K562 (cell line): Measurements from ENCODE around the gene FLRT1. TPM values are rescaled to one million over a fixed set of nuclear protein-coding genes. Genes with fewer than 3 reads are reported as not detected.

Experiments
- ATF6 ChIP-seq: sonication (generic); formaldehyde crosslinking; IDR thresholded peaks from 2 replicates; pipeline ENCODE4 v1.4.0; 2020; ENCODE audit warnings: mild to moderate bottlenecking, missing genetic modification reagents
- BRF2 ChIP-seq: IDR thresholded peaks from 3 replicates; pipeline ENCODE4 v1.6.1; 2011; ENCODE audit warnings: borderline replicate concordance, mild to moderate bottlenecking; ENCODE audit not compliant: insufficient read length, insufficient read depth
- CEBPG ChIP-seq, 3 experiments: fragments of 200-800 bp in 1 of 3; sonication (Bioruptor generic) in 1 of 3; sonication (generic) in 1 of 3; formaldehyde crosslinking in 1 of 3; IDR thresholded peaks in 2 of 3; conservative IDR thresholded peaks in 1 of 3; 2 replicates each; pipeline versions ENCODE4 v1.6.1 to v1.8.0; 2016 to 2022; ENCODE audit warnings: missing compliant biosample characterization in 2 of 3, missing genetic modification characterization in 2 of 3, mild to moderate bottlenecking in 1 of 3, missing genetic modification reagents in 1 of 3
- CREB3L1 ChIP-seq: fragments of 450-650 bp; IDR thresholded peaks from 2 replicates; pipeline ENCODE4 v1.6.1; 2014; ENCODE audit warnings: low read depth, mild to moderate bottlenecking, moderate library complexity, borderline replicate concordance
- ESRRA ChIP-seq: fragments of 450-650 bp; IDR thresholded peaks from 2 replicates; pipeline ENCODE4 v1.6.1; 2014; ENCODE audit warnings: low read depth, mild to moderate bottlenecking, moderate library complexity, borderline replicate concordance
- FOXA1 ChIP-seq: fragments of 450-650 bp; IDR thresholded peaks from 2 replicates; pipeline ENCODE4 v1.6.1; 2016; ENCODE audit warnings: mild to moderate bottlenecking, borderline replicate concordance
- GATAD2B ChIP-seq: fragments of 450-650 bp; IDR thresholded peaks from 2 replicates; pipeline ENCODE4 v1.6.1; 2017; ENCODE audit warnings: mild to moderate bottlenecking, borderline replicate concordance
- KDM1A ChIP-seq, 2 experiments: fragments of 450-650 bp; IDR thresholded peaks; 2 replicates each; pipeline ENCODE4 v1.6.1; 2016; ENCODE audit warnings: mild to moderate bottlenecking in 2 of 2
- MCM7 ChIP-seq, 2 experiments: fragments of 450-650 bp; IDR thresholded peaks; 2 replicates each; pipeline ENCODE4 v1.6.1; 2016 to 2018
- MTA2 ChIP-seq: fragments of 450-650 bp; IDR thresholded peaks from 2 replicates; pipeline ENCODE4 v1.6.1; 2016; ENCODE audit warnings: low read depth
- NCOR1 ChIP-seq: fragments of 450-650 bp; IDR thresholded peaks from 2 replicates; pipeline ENCODE4 v1.6.1; 2016; ENCODE audit warnings: mild to moderate bottlenecking, moderate library complexity
- NFYB ChIP-seq: IDR thresholded peaks from 2 replicates; pipeline ENCODE4 v1.6.1; 2011; ENCODE audit warnings: mild to moderate bottlenecking, moderate library complexity; ENCODE audit not compliant: insufficient read length; ENCODE audit errors: extremely low read depth
- PHB2 ChIP-seq: fragments of 450-650 bp; IDR thresholded peaks from 2 replicates; pipeline ENCODE4 v1.6.1; 2017; ENCODE audit warnings: low read depth
- POLR3A ChIP-seq: IDR thresholded peaks from 2 replicates; pipeline ENCODE4 v1.6.1; 2011; ENCODE audit warnings: borderline replicate concordance, mild to moderate bottlenecking, moderate library complexity; ENCODE audit not compliant: insufficient read length, insufficient read depth; ENCODE audit errors: extremely low read depth
- SAFB ChIP-seq: fragments of 200-400 bp; formaldehyde crosslinking; IDR thresholded peaks from 2 replicates; pipeline ENCODE4 v1.6.1; 2017; ENCODE audit warnings: low read depth, low read length, borderline replicate concordance
- SMAD3 ChIP-seq: fragments of 450-650 bp; formaldehyde crosslinking; conservative IDR thresholded peaks from 2 replicates; pipeline ENCODE4 v1.4.0; 2020; ENCODE audit warnings: mild to moderate bottlenecking
- STAG1 ChIP-seq: sonication (generic); formaldehyde crosslinking; IDR thresholded peaks from 2 replicates; pipeline ENCODE4 v1.5.0; 2020; ENCODE audit warnings: missing genetic modification reagents, borderline replicate concordance
- TAF9B ChIP-seq: fragments of 450-650 bp; IDR thresholded peaks from 2 replicates; pipeline ENCODE4 v1.6.1; 2018; ENCODE audit warnings: mild to moderate bottlenecking; ENCODE audit not compliant: partially characterized antibody
- TCF7 ChIP-seq: sonication (generic); IDR thresholded peaks from 2 replicates; pipeline ENCODE4 v1.6.1; 2016; ENCODE audit warnings: antibody characterized with exemption, borderline replicate concordance
- TFAP4 ChIP-seq: sonication (generic); formaldehyde crosslinking; IDR thresholded peaks from 2 replicates; pipeline ENCODE4 v1.8.0; 2022; ENCODE audit warnings: missing genetic modification reagents, mild to moderate bottlenecking, moderate library complexity, borderline replicate concordance
- USF1 ChIP-seq: sonication (generic); formaldehyde crosslinking; IDR thresholded peaks from 2 replicates; pipeline ENCODE4 v1.9.0; 2022; ENCODE audit warnings: mild to moderate bottlenecking, missing genetic modification reagents
- ZNF785 ChIP-seq: fragments of 250-450 bp; sonication (Bioruptor Pico); IDR thresholded peaks from 2 replicates; pipeline ENCODE4 v1.4.0; 2020; ENCODE audit warnings: mild to moderate bottlenecking
- polyA plus RNA-seq, 8 experiments: library from polyadenylated mRNA; depleted of rRNA in 4 of 8; stranded (reverse) in 5 of 8; unstranded in 3 of 8; fragments of >200 nt; fragmentation: Nextera tagmentation in 2 of 8; fragmentation: Illumina TruSeq in 1 of 8; extraction: Ambion mirVana in 2 of 8; extraction: Trizol in 1 of 8; gene quantifications; 2 replicates each; pipeline versions ENCODE4 v1.2.1 to v1.2.3, GENCODE V29; 2011 to 2014; ENCODE audit warnings: inconsistent platforms in 1 of 8, missing spikeins in 1 of 8
- total RNA-seq, 7 experiments: library from RNA; depleted of rRNA in 6 of 7; stranded (reverse); fragments of >200 nt in 6 of 7; fragmentation: Illumina TruSeq in 2 of 7; extraction: Trizol in 2 of 7; gene quantifications; 2 replicates each; pipeline versions ENCODE4 v1.2.1 to v1.2.3, GENCODE V29; 2011 to 2021; ENCODE audit warnings: low replicate concordance in 1 of 7

FLRT1 gene
- total and polyA plus RNA-seq, 9 of the 15 experiments (the other 6 are each of a cell fraction or from before 2014, with no cell fraction given) = not detected

GRCh38 chr11:64074239-64074638 is 38.5 kb downstream of the FLRT1 start (continued):
- TF ChIP-seq BRF2 (no peak), FOXA1 (no peak), MCM7 (IDR thresholded peaks at IDR 0.05) (no peak), SMAD3 (CRISPR knock-in tag) (no peak), TFAP4 (CRISPR knock-in tag) (peak; percentile 37; the same call in 1 of the 2 replicates), NFYB (no peak), NCOR1 (no peak), CEBPG (CRISPR knock-in tag; IDR thresholded peaks at IDR 0.05) (peak; percentile 55; the same call in 1 of the 2 replicates), CEBPG (tag; conservative IDR thresholded peaks at IDR 0.05 in 1 of 2, IDR thresholded peaks at IDR 0.05 in 1 of 2) (peak in 1 of 2 experiments; percentile 10; a peak in 1 of 4 replicates), ATF6 (CRISPR knock-in tag) (no peak), TCF7 (no peak), SAFB (no peak), USF1 (CRISPR knock-in tag) (peak; percentile 94), TAF9B (no peak), CREB3L1 (no peak), KDM1A (IDR thresholded peaks at IDR 0.05) (peak; percentile 45 to 77), MTA2 (no peak), PHB2 (no peak), GATAD2B (no peak), ZNF785 (CRISPR knock-in tag) (no peak), STAG1 (no peak), ESRRA (0 out of 2 replicates have a peak, but pooled peaks have one; percentile 30), POLR3A (no peak)
